ENCODE measurements around the gene TMEM209. TPM values are rescaled to one million over a fixed set of nuclear protein-coding genes. Genes with fewer than 3 reads are reported as not detected.
"Not testable (repeated sequence)": the region's sequence is repeated elsewhere in the genome, so short reads cannot be mapped to it uniquely, and the experiment has no call there.

TMEM209 gene
- total RNA-seq, 1 experiment from 2014 or later, result 30.8 TPM

DNA sequence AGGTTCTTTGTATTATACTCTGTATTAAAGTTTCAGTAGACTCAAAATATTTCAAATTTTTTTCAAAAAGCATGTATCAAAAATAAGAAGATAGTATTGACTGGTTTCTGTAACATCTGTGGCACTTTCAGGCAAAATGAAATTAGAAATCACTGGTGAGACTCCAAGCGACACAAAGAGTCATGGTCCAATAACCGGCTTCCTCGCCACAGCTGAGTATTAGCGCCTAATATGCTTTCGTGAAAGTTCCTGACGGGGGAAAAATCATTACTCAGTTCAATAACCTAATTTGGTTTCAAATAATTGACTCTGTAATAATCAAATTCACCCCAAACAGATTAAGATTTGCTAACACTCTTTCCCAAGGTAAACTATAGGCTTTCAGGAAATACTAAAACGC, 13.4 kb downstream of the TMEM209 start:
- intact Hi-C loops (cut with micrococcal nuclease; ENCODE audit: unreplicated experiment), result no loop called here
- POLR2A ChIA-PET (ENCODE audit: unreplicated experiment), result interaction anchor here (0.6 kb wide), 1 partner anchor 427 kb away, joined by 3 read pairs; no protein-coding TSS in a partner anchor
- Histone ChIP-seq H3K27ac (no peak overlapping the region), H3K4me3 (no peak overlapping the region), H3K4me1 (replicated peaks; ENCODE audit: insufficient read depth) (no peaks in the 10 kb centered on the region), H3K9me3 (ENCODE audit: insufficient read depth, low read depth) (no peaks in the 10 kb centered on the region), H3K79me2 (ENCODE audit: low read depth) (no peaks in the 10 kb centered on the region), H4K20me1 (ENCODE audit: insufficient read depth) (no peaks in the 10 kb centered on the region), H3K27me3 (ENCODE audit: insufficient read depth, low read depth) (no peaks in the 10 kb centered on the region), H3K4me2 (no peak overlapping the region), H3K9me2 (ENCODE audit: insufficient read depth) (no peaks in the 10 kb centered on the region), H3K36me3 (ENCODE audit: low read depth) (peaks cover 10% of the 10 kb centered on the region), H2AFZ (no peak overlapping the region), H3F3A (ENCODE audit: insufficient read depth, low read depth) (no peaks in the 10 kb centered on the region)
- CTCF ChIA-PET, result no interaction called here
- DNase-seq, result no peak
- no TSS peak for BruUV-seq (replicated peaks)
- TF ChIP-seq EZH2 (IDR thresholded peaks at IDR 0.05; ENCODE audit: low read depth), result no peak
- TF ChIP-seq, protein P1, sequence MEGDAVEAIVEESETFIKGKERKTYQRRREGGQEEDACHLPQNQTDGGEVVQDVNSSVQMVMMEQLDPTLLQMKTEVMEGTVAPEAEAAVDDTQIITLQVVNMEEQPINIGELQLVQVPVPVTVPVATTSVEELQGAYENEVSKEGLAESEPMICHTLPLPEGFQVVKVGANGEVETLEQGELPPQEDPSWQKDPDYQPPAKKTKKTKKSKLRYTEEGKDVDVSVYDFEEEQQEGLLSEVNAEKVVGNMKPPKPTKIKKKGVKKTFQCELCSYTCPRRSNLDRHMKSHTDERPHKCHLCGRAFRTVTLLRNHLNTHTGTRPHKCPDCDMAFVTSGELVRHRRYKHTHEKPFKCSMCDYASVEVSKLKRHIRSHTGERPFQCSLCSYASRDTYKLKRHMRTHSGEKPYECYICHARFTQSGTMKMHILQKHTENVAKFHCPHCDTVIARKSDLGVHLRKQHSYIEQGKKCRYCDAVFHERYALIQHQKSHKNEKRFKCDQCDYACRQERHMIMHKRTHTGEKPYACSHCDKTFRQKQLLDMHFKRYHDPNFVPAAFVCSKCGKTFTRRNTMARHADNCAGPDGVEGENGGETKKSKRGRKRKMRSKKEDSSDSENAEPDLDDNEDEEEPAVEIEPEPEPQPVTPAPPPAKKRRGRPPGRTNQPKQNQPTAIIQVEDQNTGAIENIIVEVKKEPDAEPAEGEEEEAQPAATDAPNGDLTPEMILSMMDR (conservative IDR thresholded peaks at IDR 0.05), result no peak

- POLR2A ChIA-PET (ENCODE audit: unreplicated experiment), result no interaction called here
- CTCF ChIA-PET, result no interaction called here
- Histone ChIP-seq H3K36me3 (ENCODE audit: low read depth) (peaks cover 17% of the 10 kb centered on the region), H3K27me3 (ENCODE audit: insufficient read depth, low read depth) (no peaks in the 10 kb centered on the region), H3K4me3 (no peak overlapping the region), H3K79me2 (ENCODE audit: low read depth) (no peaks in the 10 kb centered on the region), H4K20me1 (ENCODE audit: insufficient read depth) (no peaks in the 10 kb centered on the region), H3K4me1 (replicated peaks; ENCODE audit: insufficient read depth) (no peaks in the 10 kb centered on the region), H3K27ac (no peak overlapping the region), H3K9me3 (ENCODE audit: insufficient read depth, low read depth) (no peaks in the 10 kb centered on the region), H2AFZ (no peak overlapping the region), H3F3A (ENCODE audit: insufficient read depth, low read depth) (no peaks in the 10 kb centered on the region), H3K4me2 (no peak overlapping the region), H3K9me2 (ENCODE audit: insufficient read depth) (no peaks in the 10 kb centered on the region)
- TF ChIP-seq, protein P1 (conservative IDR thresholded peaks at IDR 0.05), result no peak
- no peak for TF ChIP-seq EZH2 (IDR thresholded peaks at IDR 0.05; ENCODE audit: low read depth)
- DNase-seq, result no peak
- BruUV-seq (replicated peaks), result no TSS peak
- intact Hi-C loops (cut with micrococcal nuclease; ENCODE audit: unreplicated experiment), result no loop called here
Observed at GRCh38 chr7:130189343-130189742, 15.9 kb downstream of the TMEM209 start.

- no peak for DNase-seq
- H3K4me1 ChIP-seq (replicated peaks; ENCODE audit: insufficient read depth), result no peaks in the 10 kb centered on the region
- no peak overlapping the region for H3K4me2 ChIP-seq
- BruUV-seq (replicated peaks), result no TSS peak
- H3K79me2 ChIP-seq (ENCODE audit: low read depth), result no peaks in the 10 kb centered on the region
- no peaks in the 10 kb centered on the region for H3K9me3 ChIP-seq (ENCODE audit: insufficient read depth, low read depth)
- no peak overlapping the region for H3K4me3 ChIP-seq
- H3K36me3 ChIP-seq (ENCODE audit: low read depth), result peaks cover 29% of the 10 kb centered on the region
- no peak overlapping the region for H3K27ac ChIP-seq
- TF ChIP-seq, protein P1 (conservative IDR thresholded peaks at IDR 0.05), result no peak
- TF ChIP-seq EZH2 (IDR thresholded peaks at IDR 0.05; ENCODE audit: low read depth), result no peak
- POLR2A ChIA-PET (ENCODE audit: unreplicated experiment), result no interaction called here
- intact Hi-C loops (cut with micrococcal nuclease; ENCODE audit: unreplicated experiment), result no loop called here
- H3F3A ChIP-seq (ENCODE audit: insufficient read depth, low read depth), result no peaks in the 10 kb centered on the region
- H3K27me3 ChIP-seq (ENCODE audit: insufficient read depth, low read depth), result no peaks in the 10 kb centered on the region
- no peaks in the 10 kb centered on the region for H3K9me2 ChIP-seq (ENCODE audit: insufficient read depth)
- H2AFZ ChIP-seq, result no peak overlapping the region
- CTCF ChIA-PET, result interaction anchor here (0.6 kb wide), 1 partner anchor 69 kb away, joined by 4 read pairs; no protein-coding TSS in a partner anchor
- no peaks in the 10 kb centered on the region for H4K20me1 ChIP-seq (ENCODE audit: insufficient read depth)
Observed at GRCh38 chr7:130187360-130187759, 17.8 kb downstream of the TMEM209 start.

DNA sequence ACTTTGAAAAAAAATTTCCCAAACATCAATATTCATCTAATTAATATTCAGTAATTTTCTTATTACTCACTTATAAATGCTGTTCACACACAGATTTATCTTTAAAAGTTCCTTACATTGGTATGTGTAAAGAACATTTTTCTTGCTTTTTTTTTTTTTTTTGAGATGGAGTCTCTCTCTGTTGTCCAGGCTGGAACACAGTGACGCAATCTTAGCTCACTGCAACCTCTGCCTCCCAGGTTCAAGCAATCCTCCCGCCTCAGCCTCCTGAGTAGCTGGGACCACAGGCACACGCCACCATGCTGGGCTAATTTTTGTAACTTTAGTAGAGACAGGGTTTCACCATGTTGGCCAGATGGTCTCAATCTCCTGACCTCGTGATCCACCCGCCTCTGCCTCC, 20.9 kb downstream of the TMEM209 start:
- H3K27me3 ChIP-seq (ENCODE audit: insufficient read depth, low read depth); H3K9me2 ChIP-seq (ENCODE audit: insufficient read depth); BruUV-seq (replicated peaks); DNase-seq; H3K4me3 ChIP-seq; H3K4me1 ChIP-seq (replicated peaks; ENCODE audit: insufficient read depth); H3K9me3 ChIP-seq (ENCODE audit: insufficient read depth, low read depth); H3K27ac ChIP-seq; H3K4me2 ChIP-seq; POLR2A ChIA-PET (ENCODE audit: unreplicated experiment); H2AFZ ChIP-seq; H3F3A ChIP-seq (ENCODE audit: insufficient read depth, low read depth); H4K20me1 ChIP-seq (ENCODE audit: insufficient read depth); H3K79me2 ChIP-seq (ENCODE audit: low read depth): not testable (repeated sequence)
- peaks cover 40% of the 10 kb centered on the region for H3K36me3 ChIP-seq (ENCODE audit: low read depth)
- intact Hi-C loops (cut with micrococcal nuclease; ENCODE audit: unreplicated experiment), result loop anchor here (5.0 kb wide), 1 partner anchor 378 kb away; no protein-coding TSS in a partner anchor
- CTCF ChIA-PET, result interaction anchor here (0.5 kb wide), 1 partner anchor 15 kb away, joined by 4 read pairs; no protein-coding TSS in a partner anchor
